ENCODE data around the gene IRF9.

IRF9 gene

GRCh38 chr14:24177041-24177825 is 16.2 kb downstream of the IRF9 start:
- no peak overlapping the region for H3K4me3 ChIP-seq (ENCODE audit: low read depth, low read length)
- no peak for TF ChIP-seq CTCF (IDR thresholded peaks at IDR 0.05; ENCODE audit: low read depth, low read length, missing control alignments)
- no peak for DNase-seq (ENCODE audit: low read depth)

- no peak for TF ChIP-seq CTCF (IDR thresholded peaks at IDR 0.05; ENCODE audit: low read depth, low read length, missing control alignments)
- no peak for DNase-seq (ENCODE audit: low read depth)
- no peak overlapping the region for H3K4me3 ChIP-seq (ENCODE audit: low read depth, low read length)
Observed at GRCh38 chr14:24177891-24178290, 16.8 kb downstream of the IRF9 start.

- TF ChIP-seq CTCF (IDR thresholded peaks at IDR 0.05; ENCODE audit: low read depth, low read length, missing control alignments) = no peak
- H3K4me3 ChIP-seq (ENCODE audit: low read depth, low read length) = no peak overlapping the region
- no peak for DNase-seq (ENCODE audit: low read depth)
Observed at GRCh38 chr14:24178399-24179178, 17.5 kb downstream of the IRF9 start.

GRCh38 chr14:24179294-24179960 is 18.4 kb downstream of the IRF9 start:
- no peak for DNase-seq (ENCODE audit: low read depth)
- no peak for TF ChIP-seq CTCF (IDR thresholded peaks at IDR 0.05; ENCODE audit: low read depth, low read length, missing control alignments)
- no peak overlapping the region for H3K4me3 ChIP-seq (ENCODE audit: low read depth, low read length)

- DNase-seq (ENCODE audit: low read depth) = no peak
- TF ChIP-seq CTCF (IDR thresholded peaks at IDR 0.05; ENCODE audit: low read depth, low read length, missing control alignments) = no peak
- H3K4me3 ChIP-seq (ENCODE audit: low read depth, low read length) = no peak overlapping the region
Observed at GRCh38 chr14:24179961-24180796, 19.1 kb downstream of the IRF9 start.

GRCh38 chr14:24181371-24182077 is 20.5 kb downstream of the IRF9 start:
- no peak for TF ChIP-seq CTCF (IDR thresholded peaks at IDR 0.05; ENCODE audit: low read depth, low read length, missing control alignments)
- no peak for DNase-seq (ENCODE audit: low read depth)

More at GRCh38 chr14:24181371-24182077, 20.5 kb downstream of the IRF9 start:
- H3K4me3 ChIP-seq (ENCODE audit: low read depth, low read length) = no peak overlapping the region

Data from GM12864 (cell line).